Measurements from ENCODE around the gene ENAH. TPM values are rescaled to one million over a fixed set of nuclear protein-coding genes. Genes with fewer than 3 reads are reported as not detected.
"Not testable (repeated sequence)": the region's sequence is repeated elsewhere in the genome, so short reads cannot be mapped to it uniquely, and the experiment has no call there.

Gene ENAH
- total RNA-seq, 1 experiment from 2014 or later = 100 TPM

- H3K9me2 ChIP-seq (ENCODE audit: insufficient read depth); CTCF ChIA-PET; H2AFZ ChIP-seq (ENCODE audit: low read depth, low read length, poor library complexity, severe bottlenecking); H3K4me3 ChIP-seq (replicated peaks in 1 of 2; ENCODE audit: low read depth in 1 of 2, low read length in 2 of 2); DNase-seq (ENCODE audit: low read depth, low spot score); H3K27ac ChIP-seq (ENCODE audit: low read depth, low read length); H3K27me3 ChIP-seq (ENCODE audit: insufficient read depth, low read length); H3K9me3 ChIP-seq (ENCODE audit: control insufficient read depth in 1 of 2, insufficient read depth in 1 of 2, low read depth in 1 of 2, low read length in 2 of 2); RAD21 ChIA-PET (ENCODE audit: low non-redundant PET in 1 of 2, low total read pairs in 2 of 2, uncharacterized antibody in 2 of 2, unreplicated experiment in 2 of 2); BruUV-seq (replicated peaks); POLR2A ChIA-PET; ATAC-seq; H3K36me3 ChIP-seq (ENCODE audit: control insufficient read depth in 1 of 2, insufficient read depth in 2 of 2, low read length in 2 of 2); intact Hi-C loops (cut with micrococcal nuclease); H3K9ac ChIP-seq (ENCODE audit: low read length); H3K4me2 ChIP-seq (ENCODE audit: low read length): not testable (repeated sequence)
- Histone ChIP-seq H4K20me1 (ENCODE audit: insufficient read depth) (peaks cover 11% of the 10 kb centered on the region; the same call in 1 of the 2 replicates), H3K79me2 (ENCODE audit: insufficient read depth, low read length) (peaks cover 69% of the 10 kb centered on the region), H3K4me1 (ENCODE audit: control insufficient read depth in 1 of 2, insufficient read depth in 2 of 2, low read length in 2 of 2) (peaks cover 10 to 13% of the 10 kb centered on the region in 2 experiments; a peak in 3 of 4 replicates)
These were observed 37.5 kb downstream of the ENAH start for GRCh38 chr1:225615403-225615790.

DNA sequence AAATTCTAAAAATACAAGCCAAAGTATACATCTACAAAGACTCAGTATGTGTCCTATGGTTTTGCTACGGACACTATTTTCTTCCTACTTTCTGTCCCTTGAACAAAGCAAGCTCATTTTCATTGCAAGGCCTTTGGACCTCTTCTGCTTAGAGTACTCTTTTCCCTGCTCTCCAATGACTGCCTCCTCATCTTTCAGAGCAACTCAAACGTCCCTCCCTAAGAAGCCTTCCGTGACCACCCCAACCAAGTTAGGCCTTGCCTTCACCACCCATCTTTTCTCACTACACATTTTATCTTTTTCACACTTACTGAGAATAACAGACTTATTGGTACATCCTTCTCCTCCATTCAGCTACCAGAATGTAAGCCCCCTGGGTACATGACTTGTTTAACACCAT lies 39.9 kb downstream of the ENAH start:
- ChIA-PET CTCF (no interaction called here), RAD21 (ENCODE audit: low non-redundant PET in 1 of 2, low total read pairs in 2 of 2, uncharacterized antibody in 2 of 2, unreplicated experiment in 2 of 2) (no interaction called here), POLR2A (no interaction called here)
- Histone ChIP-seq H4K20me1 (ENCODE audit: insufficient read depth) (peaks cover 11% of the 10 kb centered on the region; the same call in 1 of the 2 replicates), H3K9ac (ENCODE audit: low read length) (no peak overlapping the region), H3K36me3 (ENCODE audit: control insufficient read depth in 1 of 2, insufficient read depth in 2 of 2, low read length in 2 of 2) (no peaks in the 10 kb centered on the region), H3K79me2 (ENCODE audit: insufficient read depth, low read length) (peaks cover 70% of the 10 kb centered on the region), H2AFZ (ENCODE audit: low read depth, low read length, poor library complexity, severe bottlenecking) (no peak overlapping the region), H3K27me3 (ENCODE audit: insufficient read depth, low read length) (no peaks in the 10 kb centered on the region), H3K4me2 (ENCODE audit: low read length) (no peak overlapping the region), H3K27ac (ENCODE audit: low read depth, low read length) (no peak overlapping the region), H3K4me1 (ENCODE audit: control insufficient read depth in 1 of 2, insufficient read depth in 2 of 2, low read length in 2 of 2) (peaks cover 10 to 15% of the 10 kb centered on the region in 2 experiments; a peak in 3 of 4 replicates), H3K4me3 (replicated peaks in 1 of 2; ENCODE audit: low read depth in 1 of 2, low read length in 2 of 2) (no peak overlapping the region), H3K9me3 (ENCODE audit: control insufficient read depth in 1 of 2, insufficient read depth in 1 of 2, low read depth in 1 of 2, low read length in 2 of 2) (no peaks in the 10 kb centered on the region), H3K9me2 (ENCODE audit: insufficient read depth) (no peaks in the 10 kb centered on the region)
- no peak for DNase-seq (ENCODE audit: low read depth, low spot score)
- TF ChIP-seq POLR2AphosphoS5 (IDR thresholded peaks at IDR 0.05; ENCODE audit: low read depth, low read length) (no peak), ZBTB33 (IDR thresholded peaks at IDR 0.05; ENCODE audit: extremely low read depth, insufficient replicate concordance, low read length) (no peak), EZH2 (IDR thresholded peaks at IDR 0.05) (no peak), EGR1 (IDR thresholded peaks at IDR 0.05; ENCODE audit: low read depth) (no peak), JUND (IDR thresholded peaks at IDR 0.05) (no peak)
- ATAC-seq = no peak
- no TSS peak for BruUV-seq (replicated peaks)
- intact Hi-C loops (cut with micrococcal nuclease) = no loop called here
